Dedifferentiated amniotic fluid mesenchymal stem cell (primary cell): ENCODE results near the gene CAVIN1.
"Not testable (repeated sequence)": the region's sequence is repeated elsewhere in the genome, so short reads cannot be mapped to it uniquely, and the experiment has no call there.

Source experiments
- DNase-seq: peaks from one replicate; pipeline ENCODE4 v3.0.0-alpha.2; 2016; ENCODE audit errors: extremely low spot score

CAVIN1 gene

DNA sequence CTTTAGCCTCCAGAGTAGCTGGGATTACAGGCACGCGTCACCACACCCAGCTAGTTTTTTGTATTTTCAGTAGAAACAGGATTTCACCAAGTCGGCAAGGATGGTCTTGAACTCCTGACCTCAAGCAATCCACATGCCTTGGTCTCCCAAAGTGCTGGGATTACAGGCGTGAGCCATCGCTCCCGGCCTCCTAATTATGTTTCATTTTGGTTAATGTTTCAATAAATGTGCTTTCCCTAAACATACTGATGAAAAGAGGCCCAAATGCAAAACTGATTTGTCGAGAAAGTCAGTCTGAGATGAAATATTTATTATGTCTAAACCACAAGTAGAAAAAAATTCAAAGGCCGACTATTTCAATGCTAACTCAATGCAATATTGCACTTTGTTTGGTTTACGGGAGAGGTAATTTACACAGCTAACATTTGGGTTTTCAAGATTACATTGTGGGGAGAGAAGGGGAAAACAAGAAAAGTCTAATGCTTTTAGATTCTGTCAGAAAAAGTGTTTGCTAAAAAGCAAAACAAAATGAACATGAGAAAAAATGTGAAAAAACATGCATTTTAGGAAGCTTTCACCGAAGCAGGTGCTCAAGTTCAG is 44.6 kb downstream of the CAVIN1 start:
- no peak for DNase-seq

- no peak for DNase-seq
Observed at GRCh38 chr17:42373896-42374295, 49.2 kb downstream of the CAVIN1 start.

GRCh38 chr17:42372142-42372541 is 50.9 kb downstream of the CAVIN1 start:
- no peak for DNase-seq

DNA sequence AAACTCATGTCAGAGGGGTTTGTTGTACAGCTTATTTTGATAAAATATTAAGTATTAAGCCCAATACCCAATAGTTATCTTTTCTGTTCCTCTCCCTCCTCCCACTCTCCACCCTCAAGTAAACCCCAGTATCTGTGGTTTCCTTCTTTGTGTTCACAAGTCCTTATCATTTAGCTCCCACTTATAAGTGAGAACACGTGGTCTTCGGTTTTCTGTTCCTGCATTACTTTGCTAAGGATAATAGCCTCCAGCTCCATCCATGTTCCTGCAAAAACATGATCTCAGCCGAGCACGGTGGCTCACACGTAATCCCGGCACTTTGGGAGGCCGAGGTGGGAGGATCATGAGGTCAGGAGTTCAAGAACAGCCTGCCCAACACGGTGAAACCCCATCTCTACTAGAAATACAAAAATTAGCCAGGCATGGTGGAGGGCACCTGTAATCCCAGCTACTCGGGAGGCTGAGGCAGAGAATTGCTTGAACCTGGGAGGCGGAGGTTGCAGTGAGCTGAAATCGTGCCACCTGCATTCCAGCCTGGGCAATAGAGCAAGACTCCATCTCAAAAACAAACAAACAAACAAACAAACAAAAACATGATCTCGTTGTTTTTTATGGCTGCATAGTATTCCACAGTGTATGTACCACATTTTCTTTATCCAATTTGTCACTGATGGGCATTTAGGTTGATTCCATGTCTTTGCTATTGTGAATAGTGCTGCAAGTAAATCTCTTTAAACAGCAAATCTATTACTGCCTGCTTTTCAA is 54.1 kb downstream of the CAVIN1 start:
- not testable (repeated sequence) for DNase-seq

GRCh38 chr17:42368310-42368709 is 54.7 kb downstream of the CAVIN1 start:
- not testable (repeated sequence) for DNase-seq

GRCh38 chr17:42366176-42367023 is 56.7 kb downstream of the CAVIN1 start:
- not testable (repeated sequence) for DNase-seq

DNA sequence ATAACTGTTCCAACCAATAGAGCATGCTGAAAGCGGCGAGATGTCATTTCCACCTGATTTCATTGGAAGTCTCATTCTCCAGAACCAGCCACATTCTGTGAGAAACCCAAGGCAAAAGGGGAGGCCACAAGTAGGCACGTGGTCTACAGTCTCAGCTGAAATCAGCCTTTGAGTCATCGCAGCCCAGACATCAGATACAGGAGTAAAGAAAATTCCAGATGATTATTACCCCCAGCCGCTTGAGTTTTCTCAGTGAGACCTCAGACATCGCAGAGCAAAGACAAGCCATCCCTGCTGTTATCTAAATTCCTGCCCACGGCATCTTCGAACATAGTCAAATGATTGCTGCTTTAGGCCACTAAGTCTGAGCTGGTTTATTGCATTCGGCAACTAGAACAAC is 57.9 kb downstream of the CAVIN1 start:
- peak; percentile 60 for DNase-seq

GRCh38 chr17:42363767-42364585 is 59.1 kb downstream of the CAVIN1 start:
- peak; percentile 59 for DNase-seq

- DNase-seq = no peak
Observed at GRCh38 chr17:42363231-42363630, 59.8 kb downstream of the CAVIN1 start.

DNA sequence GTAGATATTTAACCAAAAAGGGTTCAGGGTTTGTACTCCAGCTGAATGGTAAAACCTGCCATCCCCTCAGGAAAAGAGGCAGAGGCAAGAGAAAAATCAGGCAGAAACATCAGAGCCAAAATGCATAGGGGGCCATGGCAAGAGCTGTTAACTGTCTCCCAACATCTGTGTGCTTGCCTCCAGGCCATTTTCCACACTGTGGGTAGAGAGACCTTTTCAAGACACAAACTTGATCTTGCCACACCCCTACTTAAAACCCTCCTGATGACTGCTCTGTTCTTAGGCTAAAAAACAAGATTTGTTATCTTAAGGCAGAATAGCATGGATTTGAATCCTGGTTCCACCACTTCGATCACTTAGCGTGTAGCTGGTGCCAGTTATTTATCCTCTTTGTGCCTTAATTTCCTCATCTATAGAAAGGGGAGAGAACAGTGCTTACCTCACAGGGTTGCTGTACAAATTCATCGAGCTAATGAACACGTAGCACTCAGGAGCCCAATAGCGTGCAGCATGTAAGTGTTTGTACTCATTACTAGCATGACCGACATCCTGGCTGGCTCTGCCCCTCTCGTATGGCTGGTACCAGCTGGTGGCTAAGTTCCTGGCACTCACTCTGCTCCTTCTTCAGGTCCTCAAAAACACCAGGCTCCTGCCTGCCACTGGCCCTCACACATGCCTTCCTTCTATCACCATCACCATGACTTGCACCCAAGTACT is 60.7 kb downstream of the CAVIN1 start:
- peak; percentile 23 for DNase-seq

- no peak for DNase-seq
Observed at GRCh38 chr17:42361781-42362186, 61.3 kb downstream of the CAVIN1 start.

GRCh38 chr17:42360388-42360787 is 62.7 kb downstream of the CAVIN1 start:
- not testable (repeated sequence) for DNase-seq

DNA sequence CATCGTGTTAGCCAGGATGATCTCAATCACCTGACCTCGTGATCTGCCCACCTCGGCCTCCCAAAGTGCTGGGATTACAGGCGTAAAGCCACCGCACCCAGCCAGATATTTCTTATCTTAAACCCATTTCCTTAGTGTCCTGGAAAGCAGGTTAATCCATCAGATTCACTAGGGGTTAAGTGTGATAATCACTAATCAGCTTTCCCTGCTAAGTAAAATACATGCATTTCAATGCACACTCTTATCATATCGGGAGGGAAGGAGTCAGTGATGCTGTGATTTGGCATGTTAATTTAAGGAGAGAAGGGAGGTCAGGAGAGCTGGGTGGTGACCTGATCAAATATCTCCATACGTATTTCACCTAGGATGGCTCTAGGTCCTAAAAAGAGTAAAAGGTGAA is 63.9 kb downstream of the CAVIN1 start:
- no peak for DNase-seq

GRCh38 chr17:42358434-42358833 is 64.6 kb downstream of the CAVIN1 start:
- no peak for DNase-seq

DNA sequence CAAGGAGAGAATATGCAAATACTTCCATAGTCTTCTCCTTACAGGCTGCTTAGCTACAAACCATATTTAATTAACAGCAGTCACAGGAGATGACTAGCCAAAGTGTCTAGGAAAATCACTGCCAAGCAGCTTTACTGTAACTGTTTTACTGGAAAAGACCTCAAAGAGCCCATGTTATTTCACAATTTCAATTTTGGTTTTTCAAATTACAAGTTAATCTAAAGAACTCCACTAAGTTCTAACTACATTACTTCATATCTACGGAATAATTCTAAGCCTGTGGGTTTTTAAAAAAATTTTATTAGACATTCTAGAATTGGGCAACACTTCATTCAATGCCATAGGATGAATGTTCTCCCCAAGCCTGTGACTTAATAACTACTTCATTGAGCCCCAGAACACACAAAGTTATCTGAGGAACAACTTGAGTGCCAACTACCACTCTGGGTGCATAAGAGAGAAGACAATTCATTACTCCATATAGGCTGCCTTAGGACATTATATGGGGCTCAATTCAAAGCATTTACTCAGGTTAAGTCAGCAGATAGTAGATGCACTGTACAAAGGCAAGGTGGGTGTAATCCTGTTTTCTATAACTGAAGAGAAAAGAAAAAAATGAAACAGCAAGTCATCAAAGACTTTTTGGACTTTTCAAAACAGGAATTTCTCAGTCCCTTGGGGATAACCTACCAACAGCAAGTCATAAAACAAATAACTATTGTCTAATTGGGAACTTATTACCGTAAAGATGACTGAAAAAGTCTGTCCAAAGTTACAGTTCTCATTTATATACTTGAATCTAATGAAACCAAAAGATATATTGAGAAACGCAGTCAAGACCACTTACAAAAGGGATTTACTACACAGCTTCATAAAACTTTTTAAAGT is 67.9 kb downstream of the CAVIN1 start:
- DNase-seq = peak; percentile 44
